ENCODE results near the gene CLEC5A.
"Not testable (repeated sequence)": the region's sequence is repeated elsewhere in the genome, so short reads cannot be mapped to it uniquely, and the experiment has no call there.

Gene CLEC5A

GRCh38 chr7:141945356-141945755 is 1.4 kb downstream of the CLEC5A start:
- DNase-seq: no peak

- DNase-seq: no peak
Observed at GRCh38 chr7:141944811-141945210, 2.0 kb downstream of the CLEC5A start.

GRCh38 chr7:141943846-141944245 is 2.9 kb downstream of the CLEC5A start:
- no peak for DNase-seq

GRCh38 chr7:141941075-141941474 is 5.7 kb downstream of the CLEC5A start:
- no peak for DNase-seq

GRCh38 chr7:141930211-141930610 is 16.6 kb downstream of the CLEC5A start:
- no peak for DNase-seq

GRCh38 chr7:141928845-141929195 is 18.0 kb downstream of the CLEC5A start:
- no peak for DNase-seq

- no peak for DNase-seq
Observed at GRCh38 chr7:141928146-141928844, 18.5 kb downstream of the CLEC5A start.

- DNase-seq: no peak
Observed at GRCh38 chr7:141920281-141920680, 26.5 kb downstream of the CLEC5A start.

GRCh38 chr7:141916099-141916498 is 30.7 kb downstream of the CLEC5A start, which contains the start of gene OR9A4:
OR9A4 (plus strand) TSS chr7:141916399; CDS start chr7:141918876, 2,477 bp downstream.
- no peak for DNase-seq

GRCh38 chr7:141915565-141915964 is 31.2 kb downstream of the CLEC5A start:
- DNase-seq: no peak

- DNase-seq: no peak
Observed at GRCh38 chr7:141911391-141911790, 35.4 kb downstream of the CLEC5A start.

GRCh38 chr7:141906285-141906684 is 40.5 kb downstream of the CLEC5A start:
- DNase-seq: no peak

- not testable (repeated sequence) for DNase-seq
Observed at GRCh38 chr7:141899366-141899765, 47.4 kb downstream of the CLEC5A start.

GRCh38 chr7:141891336-141891735 is 55.4 kb downstream of the CLEC5A start:
- DNase-seq: no peak

GRCh38 chr7:141889321-141889720 is 57.5 kb downstream of the CLEC5A start:
- no peak for DNase-seq

GRCh38 chr7:141884539-141885225 is 62.1 kb downstream of the CLEC5A start:
- DNase-seq: no peak

- no peak for DNase-seq
Observed at GRCh38 chr7:141880960-141881359, 65.8 kb downstream of the CLEC5A start.

- DNase-seq: no peak
Observed at GRCh38 chr7:141877365-141877764, 69.4 kb downstream of the CLEC5A start.
